OCI-LY7 (cell line): Measurements from ENCODE around the gene HPDL.

ENCODE experiments used
- EZH2phosphoT487 ChIP-seq: fragments of 200-600 bp; sonication (generic); IDR thresholded peaks from 2 replicates; pipeline ENCODE4 v1.6.1; 2018; ENCODE audit warnings: low read depth, borderline replicate concordance, mild to moderate bottlenecking, mixed run types, antibody characterized with exemption, low read length, moderate library complexity, mixed read lengths
- TF ChIP-seq, protein P1 (sequence below): fragments of 200-600 bp; sonication (generic); conservative IDR thresholded peaks from 2 replicates; pipeline ENCODE4 v1.5.1; 2014; ENCODE audit warnings: mild to moderate bottlenecking, antibody characterized with exemption, low read length, moderate library complexity, mixed read lengths

DNA sequence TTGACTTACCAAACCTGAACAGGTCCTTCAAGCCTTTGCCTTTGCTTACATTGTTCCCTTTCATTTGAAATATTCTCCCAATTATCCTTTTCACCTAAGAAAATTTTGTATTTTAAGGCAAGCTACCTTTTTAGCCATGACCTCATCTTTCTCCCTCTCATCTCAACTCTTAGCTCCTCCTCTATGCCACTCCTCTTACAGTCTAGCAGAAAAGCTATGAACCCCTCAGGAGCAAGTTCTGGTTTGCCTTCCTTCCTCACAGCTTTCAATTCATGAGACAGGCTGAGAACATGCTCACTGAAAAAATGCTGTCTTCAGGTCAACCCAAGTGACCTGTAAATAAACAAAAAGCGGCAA, 21.9 kb downstream of the HPDL start:
- TF ChIP-seq, protein P1, sequence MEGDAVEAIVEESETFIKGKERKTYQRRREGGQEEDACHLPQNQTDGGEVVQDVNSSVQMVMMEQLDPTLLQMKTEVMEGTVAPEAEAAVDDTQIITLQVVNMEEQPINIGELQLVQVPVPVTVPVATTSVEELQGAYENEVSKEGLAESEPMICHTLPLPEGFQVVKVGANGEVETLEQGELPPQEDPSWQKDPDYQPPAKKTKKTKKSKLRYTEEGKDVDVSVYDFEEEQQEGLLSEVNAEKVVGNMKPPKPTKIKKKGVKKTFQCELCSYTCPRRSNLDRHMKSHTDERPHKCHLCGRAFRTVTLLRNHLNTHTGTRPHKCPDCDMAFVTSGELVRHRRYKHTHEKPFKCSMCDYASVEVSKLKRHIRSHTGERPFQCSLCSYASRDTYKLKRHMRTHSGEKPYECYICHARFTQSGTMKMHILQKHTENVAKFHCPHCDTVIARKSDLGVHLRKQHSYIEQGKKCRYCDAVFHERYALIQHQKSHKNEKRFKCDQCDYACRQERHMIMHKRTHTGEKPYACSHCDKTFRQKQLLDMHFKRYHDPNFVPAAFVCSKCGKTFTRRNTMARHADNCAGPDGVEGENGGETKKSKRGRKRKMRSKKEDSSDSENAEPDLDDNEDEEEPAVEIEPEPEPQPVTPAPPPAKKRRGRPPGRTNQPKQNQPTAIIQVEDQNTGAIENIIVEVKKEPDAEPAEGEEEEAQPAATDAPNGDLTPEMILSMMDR, result no peak
- TF ChIP-seq EZH2phosphoT487, result no peak
